Nephron (organoid): ENCODE data around the gene CNTN1.

Source experiments
- H3K27ac Mint-ChIP-seq, 3 experiments: 2 replicates each; pipeline ENCODE4 v1.8.0; 2020; ENCODE audit warnings: mixed read lengths in 3 of 3, mild to moderate bottlenecking in 2 of 3, moderate library complexity in 1 of 3
- H3K27me3 Mint-ChIP-seq: 2 replicates; pipeline ENCODE4 v1.8.0; 2021; ENCODE audit warnings: low read depth, mild to moderate bottlenecking, moderate library complexity, mixed read lengths
- H3K36me3 Mint-ChIP-seq: 2 replicates; pipeline ENCODE4 v1.8.0; 2020; ENCODE audit warnings: low read depth, mixed read lengths
- H3K4me1 Mint-ChIP-seq: 2 replicates; pipeline ENCODE4 v1.8.0; 2020; ENCODE audit warnings: mixed read lengths
- H3K4me3 Mint-ChIP-seq, 3 experiments: 2 replicates each; pipeline ENCODE4 v1.8.0; 2020; ENCODE audit warnings: mild to moderate bottlenecking in 3 of 3, mixed read lengths in 3 of 3, moderate library complexity in 2 of 3
- H3K9me3 Mint-ChIP-seq: 2 replicates; pipeline ENCODE4 v1.8.0; 2020; ENCODE audit warnings: mixed read lengths
- CTCF ChIP-seq, 3 experiments: fragments of 200-600 bp; sonication (generic); IDR thresholded peaks; one replicate each; pipeline ENCODE4 v1.5.0; 2021; ENCODE audit warnings: antibody characterized with exemption in 3 of 3; ENCODE audit not compliant: unreplicated experiment in 3 of 3

Gene CNTN1

DNA sequence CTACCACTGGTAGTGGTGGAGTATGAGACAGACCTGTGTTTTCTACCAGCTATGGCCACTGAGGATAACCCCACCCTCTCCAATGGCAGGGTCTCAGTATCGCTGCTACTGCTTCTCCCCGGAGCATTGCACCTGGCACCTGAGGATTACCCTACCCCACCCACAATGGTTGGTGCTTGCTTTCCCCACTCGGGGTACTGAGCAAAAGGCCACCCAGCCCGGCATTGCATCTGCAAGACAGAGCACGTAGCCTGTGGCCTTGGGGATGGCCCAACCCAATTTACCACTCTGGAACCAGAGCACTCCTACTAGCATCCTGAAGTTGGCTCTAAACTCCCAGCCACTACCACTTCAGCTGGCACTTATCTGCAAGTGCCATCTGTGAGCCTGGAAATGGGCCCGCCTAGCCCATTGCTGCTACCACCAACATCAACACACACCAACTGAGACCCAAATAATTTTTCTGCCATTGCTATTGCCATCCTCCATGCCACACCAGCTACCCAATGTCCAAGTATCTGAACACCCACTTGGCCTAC lies 145.7 kb downstream of the CNTN1 start:
- Mint-ChIP-seq H3K4me1 (no peaks in the 10 kb centered on the region), H3K27ac (no peak overlapping the region), H3K36me3 (no peaks in the 10 kb centered on the region), H3K27me3 (no peaks in the 10 kb centered on the region), H3K4me3 (no peak overlapping the region), H3K9me3 (peaks cover 13% of the 10 kb centered on the region)
- TF ChIP-seq CTCF (IDR thresholded peaks at IDR 0.05; ENCODE audit: unreplicated experiment in 3 of 3), result no peak

GRCh38 chr12:40843495-40843894 lies 151.3 kb downstream of the CNTN1 start:
- no peaks in the 10 kb centered on the region for H3K27me3 Mint-ChIP-seq
- H3K36me3 Mint-ChIP-seq, result no peaks in the 10 kb centered on the region
- no peak overlapping the region for H3K4me3 Mint-ChIP-seq
- H3K27ac Mint-ChIP-seq, result no peak overlapping the region
- TF ChIP-seq CTCF (IDR thresholded peaks at IDR 0.05; ENCODE audit: unreplicated experiment in 3 of 3), result no peak
- peaks cover 15% of the 10 kb centered on the region for H3K9me3 Mint-ChIP-seq
- H3K4me1 Mint-ChIP-seq, result no peaks in the 10 kb centered on the region

DNA sequence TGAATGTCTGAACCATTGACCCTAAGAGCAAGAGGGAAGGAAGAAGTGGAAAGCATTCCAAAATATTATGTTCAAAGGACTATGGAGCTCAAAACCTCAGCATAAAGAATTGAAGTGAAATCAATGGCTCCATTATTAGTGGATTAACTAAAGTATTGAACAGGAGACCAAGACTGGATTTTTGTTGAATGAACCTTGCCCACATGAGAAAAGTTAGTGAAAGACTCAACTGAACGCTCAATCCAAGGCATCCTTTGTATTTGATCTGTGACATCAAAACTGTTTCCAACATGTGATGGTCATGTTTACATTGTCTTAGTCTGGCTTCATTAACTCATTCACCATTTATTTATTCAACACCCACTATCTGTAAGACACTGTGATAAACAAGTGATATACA lies 161.0 kb downstream of the CNTN1 start:
- Mint-ChIP-seq H3K27me3 (no peaks in the 10 kb centered on the region), H3K4me3 (no peak overlapping the region), H3K9me3 (peaks cover under 1% of the 10 kb centered on the region), H3K4me1 (peaks cover 5% of the 10 kb centered on the region), H3K36me3 (no peaks in the 10 kb centered on the region), H3K27ac (no peak overlapping the region)
- no peak for TF ChIP-seq CTCF (IDR thresholded peaks at IDR 0.05; ENCODE audit: unreplicated experiment in 3 of 3)

DNA sequence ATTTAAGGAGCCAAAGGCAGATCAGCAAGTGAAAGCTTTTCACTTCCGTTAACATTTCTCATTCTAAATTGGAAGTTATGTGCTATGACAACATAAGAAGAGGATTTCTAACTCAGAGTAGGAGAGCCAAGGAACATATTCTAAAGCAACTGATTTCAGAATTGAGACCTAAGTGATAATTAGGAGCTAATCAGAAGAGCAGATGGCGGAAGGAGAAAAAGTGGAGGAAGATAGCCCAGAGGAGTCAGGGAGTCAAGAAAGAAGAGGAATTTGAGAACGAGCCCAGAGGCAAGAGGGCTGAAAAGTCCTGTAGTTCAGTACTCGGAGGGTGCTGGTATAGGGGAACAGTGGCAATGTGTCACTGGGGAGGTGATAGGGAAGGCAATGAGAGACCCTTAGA lies 162.4 kb downstream of the CNTN1 start:
- Mint-ChIP-seq H3K4me3 (no peak overlapping the region), H3K4me1 (peaks cover 5% of the 10 kb centered on the region), H3K9me3 (no peaks in the 10 kb centered on the region), H3K27ac (no peak overlapping the region), H3K36me3 (no peaks in the 10 kb centered on the region), H3K27me3 (no peaks in the 10 kb centered on the region)
- TF ChIP-seq CTCF (IDR thresholded peaks at IDR 0.05; ENCODE audit: unreplicated experiment in 3 of 3), result no peak

DNA sequence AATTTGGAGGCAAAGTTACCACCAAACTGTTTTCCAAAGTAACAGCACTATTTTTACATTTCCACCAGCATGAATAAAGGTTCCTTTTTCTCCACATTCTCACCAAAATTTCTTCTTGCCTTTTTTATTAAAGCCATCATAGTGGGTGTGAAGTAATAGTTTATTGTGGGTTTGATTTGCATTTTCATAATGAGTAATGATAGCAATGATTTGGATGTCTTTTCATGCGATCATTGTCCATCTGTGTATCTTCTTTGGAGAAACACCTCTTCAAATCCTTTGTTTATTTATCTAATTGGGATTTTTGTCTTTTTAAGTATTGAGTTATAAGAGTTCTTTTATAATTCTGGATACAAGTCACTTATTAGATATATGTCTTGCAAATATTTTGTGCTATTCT lies 172.7 kb downstream of the CNTN1 start:
- Mint-ChIP-seq H3K27ac (no peak overlapping the region), H3K36me3 (no peaks in the 10 kb centered on the region), H3K4me3 (no peak overlapping the region), H3K27me3 (no peaks in the 10 kb centered on the region), H3K9me3 (peaks cover 3% of the 10 kb centered on the region), H3K4me1 (peaks cover 3% of the 10 kb centered on the region)
- TF ChIP-seq CTCF (IDR thresholded peaks at IDR 0.05; ENCODE audit: unreplicated experiment in 3 of 3), result no peak

- H3K36me3 Mint-ChIP-seq, result no peaks in the 10 kb centered on the region
- H3K27me3 Mint-ChIP-seq, result no peaks in the 10 kb centered on the region
- no peaks in the 10 kb centered on the region for H3K9me3 Mint-ChIP-seq
- no peak for TF ChIP-seq CTCF (IDR thresholded peaks at IDR 0.05; ENCODE audit: unreplicated experiment in 3 of 3)
- H3K4me3 Mint-ChIP-seq, result no peak overlapping the region
- H3K27ac Mint-ChIP-seq, result no peak overlapping the region
- no peaks in the 10 kb centered on the region for H3K4me1 Mint-ChIP-seq
Measured at GRCh38 chr12:40870981-40871380, 178.7 kb downstream of the CNTN1 start.
